GM19351 (cell line): ENCODE measurements around the gene SCYL3.
"Not testable (repeated sequence)": the region's sequence is repeated elsewhere in the genome, so short reads cannot be mapped to it uniquely, and the experiment has no call there.

ENCODE experiments used
- ATAC-seq: cut with Tn5 transposase; IDR thresholded peaks from one replicate; pipeline ENCODE4 v1.9.1; 2021; ENCODE audit warnings: mild to moderate bottlenecking, moderate library complexity; ENCODE audit not compliant: unreplicated experiment

SCYL3 gene

GRCh38 chr1:169893645-169894423 is at the start of gene SCYL3:
Gene SCYL3 (minus strand): TSS chr1:169893896. CDS start chr1:169888840, 5,056 bp downstream.
- peak; percentile 80 for ATAC-seq

GRCh38 chr1:169941982-169942830 is 48.5 kb upstream of the SCYL3 start:
- ATAC-seq = no peak

GRCh38 chr1:169933984-169934725 is 40.5 kb upstream of the SCYL3 start:
- ATAC-seq = no peak

- no peak for ATAC-seq
Measured at GRCh38 chr1:169931795-169932231, 38.1 kb upstream of the SCYL3 start.

GRCh38 chr1:169929210-169929526 is 35.5 kb upstream of the SCYL3 start:
- no peak for ATAC-seq

GRCh38 chr1:169928438-169929209 is 34.9 kb upstream of the SCYL3 start:
- peak; percentile 66 for ATAC-seq

GRCh38 chr1:169925505-169926482 is 32.1 kb upstream of the SCYL3 start:
- peak; percentile 79 for ATAC-seq

GRCh38 chr1:169924829-169925228 is 31.1 kb upstream of the SCYL3 start:
- ATAC-seq = no peak

- no peak for ATAC-seq
Measured at GRCh38 chr1:169924063-169924462, 30.4 kb upstream of the SCYL3 start.

- no peak for ATAC-seq
Measured at GRCh38 chr1:169921080-169921479, 27.4 kb upstream of the SCYL3 start.

GRCh38 chr1:169918927-169919326 is 25.2 kb upstream of the SCYL3 start:
- ATAC-seq = no peak

GRCh38 chr1:169918220-169918619 is 24.5 kb upstream of the SCYL3 start:
- not testable (repeated sequence) for ATAC-seq

- no peak for ATAC-seq
Measured at GRCh38 chr1:169915150-169915549, 21.5 kb upstream of the SCYL3 start.

GRCh38 chr1:169914531-169914930 is 20.8 kb upstream of the SCYL3 start:
- ATAC-seq = no peak

- no peak for ATAC-seq
Measured at GRCh38 chr1:169909499-169909898, 15.8 kb upstream of the SCYL3 start.

- ATAC-seq = no peak
Measured at GRCh38 chr1:169906938-169907337, 13.2 kb upstream of the SCYL3 start.

- no peak for ATAC-seq
Measured at GRCh38 chr1:169904834-169905233, 11.1 kb upstream of the SCYL3 start.

GRCh38 chr1:169902751-169903150 is 9.1 kb upstream of the SCYL3 start:
- ATAC-seq = no peak

GRCh38 chr1:169901115-169901514 is 7.4 kb upstream of the SCYL3 start:
- ATAC-seq = no peak
